Activated CD8-positive, alpha-beta T cell treated with anti-CD3 and anti-CD28 coated beads for 36 hours (primary cell): Measurements from ENCODE around the gene LRMDA. TPM values are rescaled to one million over a fixed set of nuclear protein-coding genes. Genes with fewer than 3 reads are reported as not detected.

Source experiments
- ATAC-seq: fragments of 200-7000 bp; cut with Tn5 transposase; one replicate; pipeline ENCODE4 v1.10.0; 2021; ENCODE audit warnings: mild to moderate bottlenecking, moderate library complexity
- CTCF ChIA-PET: fragments of 350-600 bp; sonication (Branson Sonifier 250); formaldehyde crosslinking; loops from one replicate; lab custom pipeline; 2021; ENCODE audit warnings: antibody characterized with exemption; lab: Charles Lee
- POLR2A ChIA-PET: fragments of 350-600 bp; sonication (Branson Sonifier 250); formaldehyde crosslinking; loops from one replicate; lab custom pipeline; 2021; ENCODE audit warnings: antibody characterized with exemption; lab: Charles Lee
- DNase-seq: peaks from one replicate; pipeline ENCODE4 v3.0.0-alpha.2; 2020
- H3K27ac Mint-ChIP-seq: one replicate; pipeline ENCODE4 v1.8.0; 2021; ENCODE audit warnings: mild to moderate bottlenecking, mixed read lengths
- H3K27me3 Mint-ChIP-seq: one replicate; pipeline ENCODE4 v1.8.0; 2021; ENCODE audit warnings: mixed read lengths
- H3K36me3 Mint-ChIP-seq: one replicate; pipeline ENCODE4 v1.8.0; 2021; ENCODE audit warnings: low read depth, mixed read lengths
- H3K4me1 Mint-ChIP-seq: one replicate; pipeline ENCODE4 v1.8.0; 2021; ENCODE audit warnings: low read depth, mixed read lengths
- H3K4me3 Mint-ChIP-seq: one replicate; pipeline ENCODE4 v1.8.0; 2021; ENCODE audit warnings: mild to moderate bottlenecking, moderate library complexity, mixed read lengths
- H3K9me3 Mint-ChIP-seq: one replicate; pipeline ENCODE4 v1.8.0; 2021; ENCODE audit warnings: mixed read lengths
- intact Hi-C: fragments of 100-400 bp; cut with micrococcal nuclease; formaldehyde crosslinking; loops from one replicate; pipeline ENCODE4 v1.10.0; 2022
- total RNA-seq, 2 experiments: library from RNA; stranded (reverse); gene quantifications; one replicate each; pipeline ENCODE4 v1.2.3, GENCODE V29; 2021
- TF ChIP-seq, protein P1 (sequence below): fragments of 200-600 bp; IDR thresholded peaks from one replicate; pipeline ENCODE4 v1.8.0; 2022; ENCODE audit warnings: antibody characterized with exemption, mild to moderate bottlenecking

The LRMDA gene
- total RNA-seq, 2 experiments from 2014 or later = not detected

DNA sequence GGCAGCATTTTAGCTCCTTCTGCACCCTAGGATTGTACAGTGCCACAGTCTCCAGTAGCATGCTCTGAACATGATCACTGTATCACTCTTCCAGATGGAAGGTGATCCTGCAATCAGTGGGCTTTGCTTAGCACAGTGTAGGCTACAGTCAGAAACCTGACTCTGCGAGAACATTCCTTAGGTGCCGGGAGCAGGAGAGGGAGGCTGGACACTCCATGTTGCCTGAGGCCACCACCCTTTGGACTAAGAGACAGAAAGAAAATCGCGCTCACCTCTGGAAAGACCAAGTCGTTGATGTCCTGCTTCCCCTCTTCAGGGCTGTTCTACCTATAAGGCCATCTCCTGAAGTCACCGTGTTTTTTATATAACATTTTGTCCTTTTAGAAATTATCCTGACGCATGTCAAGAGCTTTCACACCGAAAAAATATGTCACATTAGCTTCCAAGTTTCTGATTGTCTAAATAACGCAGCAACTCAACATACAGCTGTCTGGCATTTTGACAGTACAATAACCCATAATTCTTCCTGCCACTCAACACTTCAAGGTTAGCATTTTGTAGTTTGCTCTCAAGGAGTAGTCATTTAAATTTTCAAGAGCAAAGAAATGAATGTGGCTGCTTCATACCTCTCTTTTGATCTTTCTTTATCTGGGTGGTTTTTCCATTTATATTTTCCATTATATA, 563.1 kb downstream of the LRMDA start:
- no peaks in the 10 kb centered on the region for H3K27me3 Mint-ChIP-seq
- ATAC-seq = no peak
- H3K27ac Mint-ChIP-seq = no peak overlapping the region
- no peak for DNase-seq
- ChIA-PET CTCF (no interaction called here), POLR2A (interaction anchor here (0.7 kb wide), 1 partner anchor 15 kb away, joined by 3 read pairs; no protein-coding TSS in a partner anchor)
- intact Hi-C loops = no loop called here
- no peaks in the 10 kb centered on the region for H3K36me3 Mint-ChIP-seq
- TF ChIP-seq, protein P1, sequence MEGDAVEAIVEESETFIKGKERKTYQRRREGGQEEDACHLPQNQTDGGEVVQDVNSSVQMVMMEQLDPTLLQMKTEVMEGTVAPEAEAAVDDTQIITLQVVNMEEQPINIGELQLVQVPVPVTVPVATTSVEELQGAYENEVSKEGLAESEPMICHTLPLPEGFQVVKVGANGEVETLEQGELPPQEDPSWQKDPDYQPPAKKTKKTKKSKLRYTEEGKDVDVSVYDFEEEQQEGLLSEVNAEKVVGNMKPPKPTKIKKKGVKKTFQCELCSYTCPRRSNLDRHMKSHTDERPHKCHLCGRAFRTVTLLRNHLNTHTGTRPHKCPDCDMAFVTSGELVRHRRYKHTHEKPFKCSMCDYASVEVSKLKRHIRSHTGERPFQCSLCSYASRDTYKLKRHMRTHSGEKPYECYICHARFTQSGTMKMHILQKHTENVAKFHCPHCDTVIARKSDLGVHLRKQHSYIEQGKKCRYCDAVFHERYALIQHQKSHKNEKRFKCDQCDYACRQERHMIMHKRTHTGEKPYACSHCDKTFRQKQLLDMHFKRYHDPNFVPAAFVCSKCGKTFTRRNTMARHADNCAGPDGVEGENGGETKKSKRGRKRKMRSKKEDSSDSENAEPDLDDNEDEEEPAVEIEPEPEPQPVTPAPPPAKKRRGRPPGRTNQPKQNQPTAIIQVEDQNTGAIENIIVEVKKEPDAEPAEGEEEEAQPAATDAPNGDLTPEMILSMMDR = no peak
- no peaks in the 10 kb centered on the region for H3K9me3 Mint-ChIP-seq
- H3K4me1 Mint-ChIP-seq = no peaks in the 10 kb centered on the region
- no peak overlapping the region for H3K4me3 Mint-ChIP-seq

DNA sequence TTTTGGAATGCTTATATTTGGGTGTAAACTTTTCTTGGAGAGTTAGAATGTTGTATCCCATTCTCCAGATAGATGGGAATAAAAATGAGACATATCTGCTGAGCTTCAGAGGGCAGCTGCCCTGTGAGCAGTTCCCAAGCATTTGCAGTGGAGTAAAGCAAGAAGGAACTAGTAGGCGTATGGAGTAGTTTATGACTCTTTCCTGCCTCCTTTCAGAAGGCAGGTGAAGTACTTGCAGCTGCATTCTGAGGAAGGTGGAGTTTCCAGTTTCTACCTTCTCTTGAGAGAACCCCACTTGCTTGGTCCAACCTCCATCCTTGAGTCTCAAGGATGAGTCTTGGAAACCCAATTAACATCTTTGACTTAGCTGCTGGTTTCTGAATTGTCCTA, 563.6 kb downstream of the LRMDA start:
- Mint-ChIP-seq H3K4me3 (no peak overlapping the region), H3K27me3 (no peaks in the 10 kb centered on the region), H3K9me3 (no peaks in the 10 kb centered on the region), H3K36me3 (no peaks in the 10 kb centered on the region), H3K27ac (no peak overlapping the region), H3K4me1 (no peaks in the 10 kb centered on the region)
- ChIA-PET CTCF (no interaction called here), POLR2A (no interaction called here)
- DNase-seq (no peak), ATAC-seq (no peak)
- TF ChIP-seq, protein P1 = no peak
- intact Hi-C loops = no loop called here

DNA sequence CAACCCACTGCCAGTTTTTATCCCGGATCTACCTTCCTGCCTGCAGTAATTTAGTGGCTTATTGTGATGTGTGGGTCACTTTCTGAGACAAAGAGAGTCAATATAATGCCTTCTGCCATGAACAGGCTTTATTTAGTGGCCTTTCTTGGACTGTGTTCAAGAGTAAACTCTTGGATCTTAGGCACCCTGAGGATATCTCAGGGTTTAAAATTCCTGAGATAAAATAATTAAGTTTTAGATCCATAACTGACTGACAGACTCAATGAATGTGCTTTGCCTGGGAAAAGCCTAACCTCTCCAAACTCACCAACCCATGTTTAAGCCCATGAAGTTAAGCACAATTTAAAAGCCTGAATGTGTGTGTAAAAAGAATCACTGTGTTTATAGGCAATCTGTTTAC, 564.3 kb downstream of the LRMDA start:
- Mint-ChIP-seq H3K36me3 (no peaks in the 10 kb centered on the region), H3K4me1 (no peaks in the 10 kb centered on the region), H3K27ac (no peak overlapping the region), H3K27me3 (no peaks in the 10 kb centered on the region), H3K4me3 (no peak overlapping the region), H3K9me3 (no peaks in the 10 kb centered on the region)
- ChIA-PET CTCF (no interaction called here), POLR2A (no interaction called here)
- TF ChIP-seq, protein P1 = no peak
- intact Hi-C loops = no loop called here
- no peak for ATAC-seq
- DNase-seq = no peak

DNA sequence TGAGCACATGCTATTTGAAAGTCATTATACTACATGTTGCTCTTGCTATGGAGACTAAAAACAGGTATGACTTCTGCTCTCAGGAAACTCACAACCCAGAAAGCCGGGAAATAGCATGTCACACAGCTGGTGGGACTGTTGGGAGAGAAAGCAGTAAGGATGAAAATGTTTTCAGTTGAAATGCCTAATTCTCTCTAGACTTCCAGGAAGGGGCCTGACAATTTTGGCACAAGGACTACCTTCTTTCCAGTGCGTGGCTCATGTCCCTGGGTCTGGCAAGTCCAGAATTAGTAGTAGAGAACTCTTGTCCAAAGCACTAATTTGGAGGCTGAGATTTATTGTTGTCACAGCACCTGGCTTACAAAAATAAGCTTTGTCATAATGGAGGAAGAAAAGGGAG, 567.6 kb downstream of the LRMDA start:
- TF ChIP-seq, protein P1 = no peak
- DNase-seq (no peak), ATAC-seq (no peak)
- no peaks in the 10 kb centered on the region for H3K9me3 Mint-ChIP-seq
- H3K4me1 Mint-ChIP-seq = no peaks in the 10 kb centered on the region
- no peak overlapping the region for H3K4me3 Mint-ChIP-seq
- no peaks in the 10 kb centered on the region for H3K27me3 Mint-ChIP-seq
- H3K27ac Mint-ChIP-seq = no peak overlapping the region
- intact Hi-C loops = no loop called here
- no peaks in the 10 kb centered on the region for H3K36me3 Mint-ChIP-seq
- ChIA-PET CTCF (no interaction called here), POLR2A (no interaction called here)

GRCh38 chr10:75999515-76000209, 568.2 kb downstream of the LRMDA start:
- ChIA-PET POLR2A (no interaction called here), CTCF (no interaction called here)
- TF ChIP-seq, protein P1 = no peak
- no peak for DNase-seq
- Mint-ChIP-seq H3K4me3 (no peak overlapping the region), H3K4me1 (no peaks in the 10 kb centered on the region), H3K36me3 (no peaks in the 10 kb centered on the region), H3K27ac (no peak overlapping the region), H3K27me3 (no peaks in the 10 kb centered on the region), H3K9me3 (no peaks in the 10 kb centered on the region)
- intact Hi-C loops = no loop called here
- ATAC-seq = no peak
